Tongue (tissue), 2 donors: ENCODE data around the gene DST. TPM values are rescaled to one million over a fixed set of nuclear protein-coding genes. Genes with fewer than 3 reads are reported as not detected.
A peak's percentile ranks its signal among the peaks of the same experiment; 100 is the strongest.

ENCODE experiments used
- DNase-seq: peaks from one replicate; pipeline ENCODE4 v3.0.0-alpha.2; 2015
- total RNA-seq: library from RNA; depleted of rRNA; stranded (reverse); fragments of >200 nt; gene quantifications from one replicate; pipeline ENCODE4 v1.2.3, GENCODE V29; 2014

The DST gene
- total RNA-seq, 1 donor from 2014 or later = 589 TPM

GRCh38 chr6:56620229-56620868 lies 22.3 kb downstream of the DST start:
- no peak for DNase-seq

- no peak for DNase-seq
Measured at GRCh38 chr6:56618050-56618449, 24.6 kb downstream of the DST start.

DNA sequence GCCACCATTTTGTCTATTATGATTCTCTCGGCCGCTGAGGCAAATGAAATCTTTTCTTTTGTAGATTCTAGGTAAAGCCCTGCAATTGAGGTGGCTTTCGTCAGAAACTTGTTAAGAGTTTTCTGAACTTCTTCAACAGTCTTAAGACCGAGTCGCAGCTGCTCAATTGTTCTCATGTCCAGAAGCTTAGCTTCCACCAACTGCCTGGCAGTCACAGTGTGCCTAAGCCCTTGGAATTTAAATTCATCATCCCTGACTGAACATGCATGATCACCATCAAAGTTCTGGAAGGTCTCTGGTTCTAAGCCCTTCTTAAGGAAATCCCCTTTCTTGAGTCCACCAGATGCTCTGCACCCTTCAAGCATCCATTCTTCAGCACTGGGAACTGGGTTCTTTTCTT lies 25.7 kb downstream of the DST start:
- DNase-seq = no peak

- no peak for DNase-seq
Measured at GRCh38 chr6:56613247-56613851, 29.3 kb downstream of the DST start.

- DNase-seq = no peak
Measured at GRCh38 chr6:56608332-56608731, 34.4 kb downstream of the DST start.

- DNase-seq = no peak
Measured at GRCh38 chr6:56607111-56607752, 35.5 kb downstream of the DST start.

GRCh38 chr6:56605435-56605834 lies 37.3 kb downstream of the DST start:
- no peak for DNase-seq

DNA sequence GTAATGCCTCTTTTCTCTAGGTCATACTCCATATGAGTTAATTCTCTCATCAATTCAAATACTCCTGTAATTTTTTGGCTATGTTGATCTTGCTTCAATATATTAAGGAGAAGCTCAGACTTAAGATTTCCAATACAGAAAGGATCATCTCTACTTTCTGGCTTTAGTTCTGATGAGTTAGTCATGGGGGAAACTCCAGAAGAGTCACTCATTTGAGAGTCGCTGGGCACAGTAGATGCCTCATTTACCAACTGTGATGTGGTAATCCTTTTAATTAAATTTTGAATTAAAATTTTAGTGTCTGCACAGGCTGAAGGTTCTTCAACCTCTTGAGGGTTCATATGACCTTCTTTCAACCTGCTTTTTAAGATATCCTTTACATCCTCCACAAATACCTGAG lies 38.5 kb downstream of the DST start:
- DNase-seq = no peak

DNA sequence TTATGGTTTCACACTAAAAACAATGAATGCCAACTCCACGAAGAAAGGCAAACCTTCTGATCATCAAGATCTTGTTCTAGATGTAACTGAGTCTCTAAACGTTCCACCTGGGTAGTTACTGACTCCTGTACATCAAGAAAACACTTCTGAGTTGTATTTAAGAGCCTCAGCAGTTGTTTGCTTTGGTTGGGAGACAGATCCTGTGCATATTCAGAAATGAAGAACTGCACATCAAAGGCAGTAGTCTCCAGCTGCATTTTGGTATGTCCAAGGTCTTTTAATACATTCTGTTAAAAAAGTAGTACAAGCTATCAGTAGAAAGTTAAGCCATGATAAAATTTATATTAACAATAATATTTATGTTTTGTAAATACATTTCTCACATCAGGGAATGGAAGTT lies 41.3 kb downstream of the DST start:
- DNase-seq = no peak

DNA sequence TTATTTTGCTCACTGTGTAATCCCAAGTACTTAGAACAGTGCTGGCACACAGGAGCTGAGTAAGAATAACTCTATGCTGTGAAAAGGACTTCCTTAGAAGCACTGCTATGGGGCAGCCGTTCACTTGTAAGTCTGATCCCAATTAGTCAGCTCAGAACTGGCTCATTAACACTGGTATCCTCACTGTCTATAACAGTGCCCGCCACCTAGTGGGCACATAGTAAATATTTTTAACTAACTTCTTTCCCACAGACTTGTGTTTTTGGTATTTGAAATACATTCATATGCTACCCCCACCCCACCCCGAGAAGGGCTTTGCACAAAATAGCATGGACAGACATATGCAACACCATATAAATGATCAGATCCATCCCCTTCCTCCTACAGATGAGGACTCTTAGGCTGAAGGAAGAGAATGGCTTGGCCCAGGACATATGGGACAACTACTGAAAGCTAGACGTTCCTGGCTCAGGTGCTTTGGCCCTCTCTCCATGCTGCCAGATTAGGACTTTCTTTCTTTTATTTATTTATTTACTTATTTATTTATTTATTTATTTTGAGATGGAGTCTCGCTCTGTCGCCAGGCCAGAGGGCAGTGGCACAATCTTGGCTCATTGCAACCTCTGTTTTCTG lies 47.1 kb downstream of the DST start:
- peak; percentile 69 for DNase-seq

GRCh38 chr6:56594699-56595098 lies 48.0 kb downstream of the DST start:
- no peak for DNase-seq

DNA sequence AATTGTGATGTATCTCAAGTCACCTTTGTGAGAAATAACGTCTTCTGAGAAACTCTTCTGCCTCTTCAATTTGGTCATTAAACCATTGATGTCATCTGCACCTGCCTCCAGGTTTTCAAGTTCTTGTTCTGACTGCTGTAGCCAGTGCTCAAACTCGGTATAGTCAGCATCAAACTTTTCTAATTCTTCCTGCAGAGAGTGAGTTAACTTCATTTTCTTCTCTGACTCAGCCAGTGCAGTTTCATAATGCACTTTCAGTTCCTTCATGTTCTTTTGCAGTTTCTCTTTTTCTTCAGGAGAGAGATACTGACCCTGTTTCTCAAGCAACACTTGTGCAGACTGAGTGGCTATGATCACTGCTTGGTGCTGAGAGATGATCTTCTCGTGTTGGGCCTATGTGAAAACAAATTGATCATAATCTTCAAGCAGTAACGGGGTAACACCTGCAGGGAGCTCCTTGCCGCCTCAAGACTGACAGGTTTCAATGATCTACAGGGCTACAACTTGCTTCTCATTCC lies 48.8 kb downstream of the DST start:
- no peak for DNase-seq

GRCh38 chr6:56582236-56582635 lies 60.5 kb downstream of the DST start:
- DNase-seq = no peak

DNA sequence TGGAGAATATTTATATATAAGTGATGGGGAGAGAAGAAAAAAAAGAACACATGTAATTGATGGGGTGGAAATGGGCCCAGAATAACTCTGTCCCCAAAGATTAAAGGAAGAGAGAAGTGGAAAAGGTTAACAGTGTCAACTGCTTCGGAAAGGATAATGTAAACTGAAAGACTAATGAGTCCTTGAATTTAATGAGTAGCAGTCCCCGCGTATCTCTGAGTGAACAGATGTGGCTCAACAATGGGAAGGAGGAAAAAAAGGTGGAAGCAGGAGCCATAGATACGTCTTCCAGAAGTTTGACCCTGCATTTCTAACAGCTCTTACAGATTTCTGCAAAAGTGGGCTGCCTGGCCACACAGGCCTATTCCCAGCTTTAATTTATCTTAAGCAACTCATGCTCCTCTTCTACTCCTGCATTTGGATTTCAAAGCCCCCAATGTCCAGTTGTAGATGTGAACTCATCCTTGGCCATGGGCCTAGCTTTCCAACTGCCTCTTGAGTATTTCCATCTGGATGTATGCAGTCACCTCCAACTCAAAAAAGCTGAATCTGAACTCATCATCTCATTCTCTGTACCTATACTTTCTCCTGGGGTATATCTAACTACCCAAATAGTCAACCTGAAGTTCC lies 61.3 kb downstream of the DST start:
- peak; percentile 65 for DNase-seq

DNA sequence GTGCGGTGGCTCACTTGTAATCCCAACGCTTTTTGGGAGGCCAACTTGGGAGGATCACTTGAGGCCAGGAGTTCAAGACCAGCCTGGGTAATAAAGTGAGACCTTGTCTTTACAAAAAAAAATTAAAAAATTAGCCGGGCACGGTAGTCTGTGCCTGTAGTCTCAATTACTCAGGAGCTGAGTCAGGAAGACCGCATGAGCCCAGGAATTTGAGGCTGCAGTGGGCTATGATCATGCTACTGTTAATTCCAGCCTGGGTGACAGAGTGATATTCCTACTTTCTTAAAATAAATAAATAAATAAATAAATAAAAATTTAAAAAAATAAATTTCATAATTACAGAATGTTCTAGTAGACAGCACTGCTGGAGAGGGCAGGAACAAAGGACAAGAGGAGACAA lies 62.4 kb downstream of the DST start:
- no peak for DNase-seq

GRCh38 chr6:56579155-56579851 lies 63.4 kb downstream of the DST start:
- DNase-seq = no peak

- DNase-seq = no peak
Measured at GRCh38 chr6:56575736-56576135, 67.0 kb downstream of the DST start.

- no peak for DNase-seq
Measured at GRCh38 chr6:56574292-56574691, 68.4 kb downstream of the DST start.

DNA sequence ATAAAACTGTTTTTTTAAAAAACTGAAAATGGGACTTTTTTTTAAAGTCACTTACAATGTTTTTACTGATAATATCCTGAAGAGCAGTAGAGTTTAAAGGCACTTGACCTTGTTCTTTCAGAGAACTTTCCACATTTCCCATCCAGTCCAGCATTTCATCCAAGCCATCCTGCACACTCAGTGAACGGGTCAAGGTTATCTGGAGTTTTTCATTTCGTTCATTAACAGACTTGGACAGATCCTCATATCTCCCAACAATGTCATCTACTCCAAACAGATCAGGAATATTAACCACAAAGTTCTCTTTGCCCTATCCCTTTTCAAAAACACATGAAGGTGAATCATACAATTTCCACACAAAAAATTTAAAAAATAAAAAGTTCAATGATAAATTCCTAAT lies 69.1 kb downstream of the DST start:
- DNase-seq = no peak

GRCh38 chr6:56572788-56573471 lies 69.8 kb downstream of the DST start:
- peak; percentile 59 for DNase-seq

DNA sequence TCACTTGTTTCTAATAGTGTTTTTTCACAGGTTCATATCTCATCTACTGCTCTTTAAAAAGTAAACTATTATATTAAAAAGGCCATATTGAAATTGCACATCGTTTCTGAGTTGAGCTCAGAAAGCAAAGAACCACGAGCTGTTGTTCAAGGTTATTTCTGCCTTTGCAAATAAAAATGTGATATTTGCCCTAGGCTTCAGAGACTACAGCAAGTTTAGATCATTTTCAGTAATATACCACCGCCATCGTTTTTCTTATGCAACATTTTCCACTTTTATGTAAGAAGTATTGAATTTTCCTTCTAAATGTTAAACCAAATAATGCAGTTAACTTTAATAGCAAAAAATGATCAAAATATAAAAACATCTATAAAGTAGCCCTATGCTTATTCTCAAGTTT lies 71.1 kb downstream of the DST start:
- DNase-seq = no peak
